ENCODE data around the gene SPTSSB. TPM values are rescaled to one million over a fixed set of nuclear protein-coding genes. Genes with fewer than 3 reads are reported as not detected.

SPTSSB gene, protein sequence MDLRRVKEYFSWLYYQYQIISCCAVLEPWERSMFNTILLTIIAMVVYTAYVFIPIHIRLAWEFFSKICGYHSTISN
- not detected in 2 replicates for total RNA-seq

DNA sequence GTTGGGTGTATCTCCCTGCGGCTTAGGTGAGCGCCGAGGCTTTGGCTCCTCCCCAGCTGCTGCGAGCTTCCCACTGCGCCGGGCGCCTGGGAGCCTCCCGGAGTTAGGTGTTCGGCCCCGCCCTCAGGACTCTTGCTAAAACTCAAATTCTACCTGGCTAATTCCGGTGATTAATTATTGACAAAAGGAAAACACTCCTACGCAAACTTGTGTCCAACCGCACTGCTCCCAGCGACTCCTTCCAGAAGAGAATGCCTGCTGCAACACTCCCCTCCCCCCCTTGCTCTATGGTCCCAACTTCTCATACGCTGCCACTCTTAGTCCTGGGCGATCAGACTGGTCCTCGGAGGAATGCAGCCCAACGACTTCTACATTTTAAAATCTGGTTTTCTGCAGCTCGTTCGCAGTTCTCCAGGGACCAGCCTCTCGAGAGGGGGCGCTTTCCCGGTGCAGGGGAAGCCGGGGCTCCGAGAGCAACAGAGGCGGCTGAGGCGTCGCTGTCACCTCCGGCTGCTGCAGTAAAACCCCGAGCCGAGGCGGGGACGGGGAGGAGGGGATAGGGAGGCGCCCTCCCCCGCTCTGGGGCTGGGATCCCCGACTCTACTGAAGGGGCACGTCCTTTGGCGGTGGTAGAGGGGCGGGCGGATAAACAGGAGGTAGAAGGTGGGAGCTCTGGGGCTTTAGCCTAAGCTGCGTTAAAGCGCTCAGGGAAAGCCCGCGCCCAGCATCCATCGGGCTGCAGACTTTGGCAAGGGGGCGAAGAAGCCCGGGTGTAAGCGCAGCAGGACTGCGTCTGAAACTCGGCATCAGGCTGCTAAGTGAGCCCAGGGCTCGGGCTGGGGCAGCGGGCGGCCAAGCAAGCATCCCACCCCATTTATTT lies at the start of gene SPTSSB:
Gene SPTSSB (minus strand): TSS at position 77 of the 880 bp plus-strand sequence. CDS start 25,194 bp downstream, outside the sequence.
- no peak for DNase-seq (ENCODE audit: low read depth, low spot score)

DNA sequence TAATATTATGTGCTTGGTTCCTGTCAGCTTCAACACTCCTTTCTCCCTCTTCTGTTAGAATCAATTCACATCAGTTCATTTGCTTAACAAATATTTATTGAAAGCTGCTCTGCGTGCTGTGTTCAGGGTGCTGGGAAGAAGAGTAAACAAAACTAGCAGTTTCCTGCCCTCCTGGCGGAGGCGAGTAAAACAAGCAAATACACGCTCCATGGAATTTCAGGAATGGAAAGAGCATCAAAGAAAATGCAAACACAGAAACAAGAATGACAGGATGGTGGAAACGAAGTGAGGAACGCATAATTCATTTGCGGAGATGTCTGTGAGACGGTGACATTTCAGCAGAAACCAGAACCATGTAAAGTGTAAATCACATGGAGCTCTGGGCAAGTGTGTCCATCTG lies 49.4 kb upstream of the SPTSSB start:
- no peak for DNase-seq (ENCODE audit: low read depth, low spot score)

DNA sequence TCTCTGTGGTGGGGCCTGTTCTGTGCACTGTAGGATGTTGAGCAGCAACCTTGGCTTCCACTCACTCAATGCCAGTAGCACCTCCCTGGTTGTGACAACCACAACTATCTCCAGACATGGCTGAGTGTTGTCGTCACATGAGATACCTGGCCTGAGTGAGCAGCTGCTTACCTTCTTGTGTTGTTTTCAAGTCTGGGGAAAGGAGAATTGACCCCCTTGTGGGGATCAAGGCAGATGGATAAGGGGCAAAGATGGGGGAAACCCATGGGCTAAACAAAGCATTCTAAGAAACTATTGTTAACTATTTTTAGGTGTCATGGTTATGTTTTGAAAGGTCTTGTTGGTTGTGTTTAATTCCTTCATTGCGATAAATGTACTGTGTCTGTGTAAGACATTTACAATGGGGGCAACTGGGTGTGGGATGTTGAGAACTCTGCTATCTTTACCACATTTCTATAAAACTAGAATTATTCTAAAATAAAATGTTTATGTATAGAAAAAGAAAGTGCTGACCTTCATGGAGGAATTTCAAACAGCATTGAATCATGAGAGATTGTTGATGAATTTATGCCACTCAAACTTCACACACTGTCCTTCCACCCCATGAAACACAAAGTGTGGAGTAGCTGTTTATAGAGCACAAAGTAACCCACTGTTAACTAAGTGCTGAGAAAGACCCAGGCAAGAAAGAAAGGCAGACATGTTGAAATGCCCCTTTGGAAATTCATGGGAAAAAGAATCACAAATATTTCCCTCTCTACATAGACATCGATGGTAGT lies 48.4 kb upstream of the SPTSSB start:
- DNase-seq (ENCODE audit: low read depth, low spot score), result no peak

DNA sequence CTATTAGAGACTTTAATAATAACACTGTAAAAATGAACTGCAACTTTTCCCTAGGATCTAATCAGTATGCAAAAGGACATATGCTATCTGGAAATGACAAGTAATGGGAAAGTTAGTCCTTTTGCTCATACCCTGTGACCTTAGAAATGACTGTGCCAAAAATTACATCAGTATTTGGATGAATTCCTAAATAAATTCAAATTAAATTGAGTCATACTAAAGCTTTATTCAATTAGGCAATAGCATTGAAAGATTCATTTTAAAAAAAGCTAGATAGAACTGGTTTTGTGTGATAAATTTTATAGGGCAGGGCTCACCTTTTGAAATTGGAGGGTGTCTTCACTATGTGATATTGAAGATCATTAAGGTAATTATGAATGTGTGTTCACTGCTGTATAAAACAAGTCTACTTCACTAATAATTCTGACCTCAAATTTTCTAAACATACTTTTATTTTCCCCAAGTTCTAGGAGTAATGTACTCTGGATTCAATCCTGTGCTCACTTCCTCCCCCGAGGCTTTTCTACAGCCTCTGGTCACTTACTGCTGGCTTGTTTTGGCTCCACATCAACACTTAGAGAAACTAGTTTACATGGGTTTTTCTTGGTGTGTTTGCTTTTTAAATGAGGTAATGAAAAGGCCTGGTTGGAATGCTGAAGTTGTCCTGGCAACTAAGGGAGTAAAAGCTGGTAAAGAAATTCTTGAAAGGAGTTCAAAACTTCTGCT lies 44.4 kb upstream of the SPTSSB start:
- peak; percentile 68 for DNase-seq (ENCODE audit: low read depth, low spot score)

DNA sequence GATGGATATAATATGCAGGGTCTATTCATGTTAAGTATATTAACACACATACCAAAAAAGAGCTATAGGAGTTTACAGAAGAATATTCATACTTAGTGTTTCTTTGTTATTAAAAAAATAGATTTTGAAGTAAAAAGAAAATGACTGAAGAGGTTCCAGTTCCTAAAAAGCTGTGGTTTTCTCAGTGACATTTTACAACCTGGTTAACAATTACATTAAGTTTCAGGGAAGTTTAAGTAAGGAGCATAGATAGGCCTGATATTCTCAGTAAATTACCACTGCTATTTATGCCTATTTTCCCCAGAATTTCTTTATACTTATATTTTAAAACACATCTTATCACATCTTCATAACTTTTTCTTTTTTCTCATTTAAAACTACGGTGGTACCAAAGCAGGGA lies 43.6 kb upstream of the SPTSSB start:
- DNase-seq (ENCODE audit: low read depth, low spot score), result no peak

DNA sequence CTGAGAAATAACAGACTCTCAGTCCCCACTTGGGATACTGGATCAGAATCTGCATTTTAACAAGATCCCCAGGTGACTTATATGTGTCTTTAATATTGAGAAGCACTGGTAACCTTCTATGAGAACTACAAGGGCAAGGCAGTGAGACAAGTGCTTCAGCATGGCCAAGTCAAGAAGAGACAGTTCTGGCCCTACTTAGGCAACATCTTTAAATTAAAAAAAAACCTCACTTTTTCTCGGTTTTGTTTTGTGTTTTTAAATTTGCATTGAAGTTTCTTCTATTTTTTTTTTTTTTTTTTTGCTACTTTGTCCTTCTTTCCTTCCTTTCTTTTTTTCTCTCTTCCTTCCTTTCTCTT lies 42.5 kb upstream of the SPTSSB start:
- DNase-seq (ENCODE audit: low read depth, low spot score), result no peak

DNA sequence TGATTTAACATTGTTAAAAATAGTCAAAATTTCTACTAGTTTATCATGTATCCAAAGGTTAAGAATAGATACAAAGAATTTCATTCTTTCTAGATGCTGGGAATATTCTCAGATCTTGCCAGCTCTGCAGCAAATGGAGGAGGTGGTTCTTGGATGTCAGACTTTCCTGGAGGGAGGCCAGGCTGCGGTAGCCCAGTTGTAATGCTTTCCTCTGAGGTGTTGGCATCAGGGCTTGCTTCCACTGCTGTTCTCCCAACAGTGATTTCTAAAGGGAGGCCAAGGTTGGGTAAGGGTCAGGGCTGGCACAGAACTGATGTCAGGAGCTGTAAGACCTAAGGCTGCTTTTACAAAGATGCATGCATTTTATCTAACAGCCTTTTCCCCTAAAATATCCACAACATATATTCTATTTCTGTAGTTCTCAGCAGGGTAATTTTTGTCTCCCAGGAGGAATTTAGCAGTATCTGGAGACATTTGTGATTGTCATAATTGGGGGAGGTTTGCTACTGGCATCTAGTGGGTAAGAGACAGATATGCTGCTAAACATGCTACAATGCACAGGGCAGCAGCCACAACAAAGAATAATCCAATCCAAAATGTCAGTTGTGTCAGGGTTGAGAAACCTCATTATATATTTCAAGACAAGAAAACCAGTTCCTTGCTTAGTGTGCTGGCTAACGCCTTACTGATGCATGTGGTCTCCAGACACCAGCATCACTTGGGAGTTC lies 42.0 kb upstream of the SPTSSB start:
- no peak for DNase-seq (ENCODE audit: low read depth, low spot score)

DNA sequence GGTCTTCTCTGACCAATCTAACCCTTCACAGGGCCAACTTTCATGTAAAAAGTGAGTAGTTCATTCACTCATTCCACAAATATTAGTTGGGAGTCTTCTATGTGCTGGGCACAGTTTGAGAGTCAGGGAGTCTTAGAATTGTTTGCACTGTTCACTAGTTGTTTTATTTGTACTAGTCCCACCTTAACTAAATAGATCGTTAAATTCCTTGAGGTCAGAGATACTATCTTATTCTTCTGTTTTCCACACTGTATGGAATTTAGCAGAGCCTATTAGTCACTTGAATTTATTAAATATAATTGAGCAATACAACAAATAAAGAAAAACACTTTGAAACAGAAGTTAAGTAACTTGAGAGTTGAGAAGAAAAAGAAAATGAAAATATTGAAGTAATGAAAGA lies 40.8 kb upstream of the SPTSSB start:
- DNase-seq (ENCODE audit: low read depth, low spot score), result no peak

DNA sequence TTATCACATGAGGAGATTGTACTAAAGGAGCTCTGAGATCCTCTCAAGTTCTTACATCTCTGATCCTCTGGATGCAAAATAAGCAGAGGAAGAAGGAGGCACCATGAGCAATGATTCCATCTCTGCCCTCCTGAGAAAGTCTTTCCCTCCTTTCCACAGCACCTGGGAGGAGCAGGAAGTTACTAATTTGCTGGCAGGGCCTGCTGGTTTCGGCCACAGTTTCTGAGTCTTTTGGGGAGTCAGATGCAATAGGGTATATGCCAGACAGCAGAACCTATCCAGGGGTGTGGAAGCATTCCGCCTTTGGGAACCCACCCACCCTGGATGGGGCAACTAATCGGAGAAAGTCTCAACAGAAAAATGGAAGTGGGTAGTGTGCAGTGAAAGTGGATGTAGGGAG lies 38.5 kb upstream of the SPTSSB start:
- DNase-seq (ENCODE audit: low read depth, low spot score), result no peak

DNA sequence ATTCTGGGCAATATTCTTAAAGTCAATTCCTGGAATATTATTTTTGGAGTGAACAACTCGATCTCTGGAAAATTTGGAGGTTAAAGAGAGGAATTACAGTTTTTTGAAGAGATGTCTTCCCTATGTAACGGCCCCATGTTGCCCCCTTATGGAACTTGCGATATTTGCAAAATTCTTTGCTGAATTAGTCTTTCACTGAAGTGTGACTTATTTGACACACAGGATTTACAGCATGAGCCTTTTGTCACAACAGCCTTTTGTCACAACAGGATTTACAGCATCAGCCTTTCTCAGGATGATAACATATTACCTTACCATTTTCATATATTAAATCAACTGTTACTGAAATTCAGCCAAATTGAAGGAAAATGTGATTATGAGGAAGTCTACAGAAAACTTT lies 37.8 kb upstream of the SPTSSB start:
- DNase-seq (ENCODE audit: low read depth, low spot score), result no peak

DNA sequence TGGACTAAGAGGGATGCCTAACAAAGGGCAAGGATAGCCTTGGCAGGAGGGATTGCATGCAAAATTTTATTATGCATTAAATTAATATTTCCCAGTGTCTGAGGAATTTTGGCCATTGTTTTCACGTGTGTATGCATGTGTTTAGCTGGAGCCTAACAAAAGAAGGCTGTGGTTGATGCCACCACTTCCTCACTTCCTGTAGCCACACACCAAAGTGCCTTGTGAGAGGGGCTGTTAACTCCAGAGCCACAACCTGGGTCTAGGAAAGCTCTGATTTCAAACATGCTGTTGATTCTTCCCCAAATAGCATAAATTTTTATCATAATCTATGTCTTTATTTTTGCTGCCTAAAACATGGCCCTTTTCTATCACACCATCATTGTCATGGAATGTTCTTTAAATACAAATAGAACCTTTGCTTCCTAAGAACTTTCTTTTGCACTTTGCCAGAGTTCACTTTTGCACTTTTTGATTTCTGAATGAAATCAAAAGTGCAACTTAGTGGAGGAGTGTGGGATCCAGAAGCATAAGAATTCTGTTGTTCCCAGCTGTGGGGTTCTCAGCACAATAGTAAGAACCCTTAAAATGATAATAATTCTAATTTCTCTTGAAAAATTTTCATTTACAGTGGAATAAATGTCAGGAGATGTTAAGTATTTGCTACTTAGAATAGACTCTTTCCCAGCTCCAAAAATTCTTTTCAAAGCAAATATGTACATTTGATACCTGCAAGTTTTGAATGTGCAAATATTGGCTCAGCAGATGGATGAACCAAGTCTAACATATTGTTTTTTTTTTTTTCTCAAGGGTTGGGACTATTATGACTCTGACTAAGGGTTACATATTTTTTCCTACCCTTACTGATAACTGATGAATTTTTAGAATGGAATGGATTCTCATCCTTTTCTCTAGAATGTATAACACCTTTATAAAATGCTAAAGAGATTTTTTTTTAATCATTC lies 35.6 kb upstream of the SPTSSB start:
- DNase-seq (ENCODE audit: low read depth, low spot score), result no peak

DNA sequence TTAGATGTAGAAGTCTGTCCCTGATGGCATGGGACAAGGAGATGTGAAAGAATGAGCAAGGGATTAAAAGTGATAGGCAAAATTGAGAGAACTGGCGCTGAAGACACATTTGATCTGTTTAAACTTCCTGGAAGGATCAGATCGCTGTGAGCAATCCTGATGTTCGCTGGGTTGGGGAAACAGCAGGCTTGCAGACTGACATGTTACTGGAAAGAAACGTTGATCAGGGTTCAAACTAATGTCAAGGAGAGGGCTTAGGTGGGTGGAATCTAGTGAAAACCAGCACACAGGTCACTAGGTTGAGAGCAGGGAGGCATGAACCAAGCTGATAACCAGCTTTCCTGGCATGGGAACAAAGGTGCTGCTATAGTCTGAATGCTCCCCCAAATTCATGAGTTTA lies 34.5 kb upstream of the SPTSSB start:
- DNase-seq (ENCODE audit: low read depth, low spot score), result no peak

DNA sequence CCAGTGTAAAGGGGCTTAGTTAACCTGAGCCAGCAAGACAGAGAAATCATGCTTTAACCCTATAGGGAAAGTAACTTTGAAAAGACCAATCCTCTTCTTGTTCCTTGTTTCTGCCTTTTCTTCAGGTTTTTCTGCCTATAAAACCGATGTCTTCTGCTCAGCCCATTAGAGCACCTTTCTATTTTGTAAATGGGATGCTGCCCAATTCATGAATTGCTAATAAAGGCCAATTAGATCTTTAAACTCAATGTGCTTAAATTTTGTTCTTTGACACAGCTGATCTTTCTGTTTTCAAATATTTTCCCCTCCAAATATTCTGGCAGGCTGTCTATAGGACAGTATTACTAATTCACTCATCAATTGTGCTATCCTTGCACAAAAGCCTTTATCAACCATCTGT lies 33.8 kb upstream of the SPTSSB start:
- DNase-seq (ENCODE audit: low read depth, low spot score), result no peak

DNA sequence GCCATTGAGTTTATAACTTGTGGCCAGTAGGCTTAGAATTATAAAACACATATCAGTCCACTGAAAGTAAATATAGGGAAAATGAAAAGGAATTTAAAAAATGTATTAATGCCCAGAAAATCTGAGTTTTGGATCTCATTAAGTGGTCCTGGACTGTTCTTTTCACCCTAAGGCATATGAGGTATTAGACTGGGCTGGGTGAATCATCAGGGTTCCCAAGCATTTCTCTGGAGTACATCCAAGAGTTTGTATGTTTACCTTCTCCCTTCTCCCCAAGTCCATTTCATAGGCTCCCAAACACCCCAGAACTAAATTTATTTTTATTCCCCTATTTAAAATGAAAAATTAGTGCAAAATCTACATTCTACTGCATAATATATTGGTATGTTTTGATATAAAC lies 31.9 kb upstream of the SPTSSB start:
- no peak for DNase-seq (ENCODE audit: low read depth, low spot score)

DNA sequence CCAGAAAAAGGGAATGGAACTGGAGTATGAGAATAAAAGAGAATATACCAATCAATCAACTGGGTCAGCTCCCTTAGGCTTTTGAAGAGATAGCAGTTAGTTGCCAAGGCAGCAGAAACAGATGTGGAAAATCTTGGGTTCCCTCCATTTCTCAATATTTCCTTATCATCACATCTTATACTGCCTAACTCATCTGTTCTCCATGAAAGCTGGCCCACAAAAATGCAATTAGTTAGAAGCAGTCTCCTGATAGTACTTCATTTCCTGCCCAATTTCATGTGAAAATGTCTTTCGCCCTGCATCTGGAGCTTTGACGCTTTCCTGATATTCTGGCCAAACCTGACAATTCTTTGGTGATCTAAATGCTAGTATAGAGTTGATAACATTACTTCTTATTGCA lies 30.1 kb upstream of the SPTSSB start:
- DNase-seq (ENCODE audit: low read depth, low spot score), result no peak

DNA sequence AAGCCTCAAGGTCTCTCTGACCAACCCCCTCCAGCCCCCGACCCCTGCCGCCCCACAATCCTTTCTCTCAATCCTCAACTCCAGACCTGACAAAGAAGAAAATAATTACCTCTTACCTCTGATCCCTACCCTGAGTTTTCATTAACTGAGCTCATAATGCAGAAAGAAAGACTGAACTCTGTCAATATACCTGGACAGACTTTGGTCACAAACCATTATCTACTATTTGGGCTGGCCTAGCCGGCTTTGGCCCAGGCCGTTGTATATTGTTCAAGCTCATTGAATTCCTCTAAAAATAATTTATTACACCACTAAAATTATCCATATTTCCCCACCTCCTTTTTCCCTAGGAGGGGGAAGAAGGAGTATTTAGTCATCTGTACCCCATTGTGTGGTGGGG lies 29.3 kb upstream of the SPTSSB start:
- no peak for DNase-seq (ENCODE audit: low read depth, low spot score)

DNA sequence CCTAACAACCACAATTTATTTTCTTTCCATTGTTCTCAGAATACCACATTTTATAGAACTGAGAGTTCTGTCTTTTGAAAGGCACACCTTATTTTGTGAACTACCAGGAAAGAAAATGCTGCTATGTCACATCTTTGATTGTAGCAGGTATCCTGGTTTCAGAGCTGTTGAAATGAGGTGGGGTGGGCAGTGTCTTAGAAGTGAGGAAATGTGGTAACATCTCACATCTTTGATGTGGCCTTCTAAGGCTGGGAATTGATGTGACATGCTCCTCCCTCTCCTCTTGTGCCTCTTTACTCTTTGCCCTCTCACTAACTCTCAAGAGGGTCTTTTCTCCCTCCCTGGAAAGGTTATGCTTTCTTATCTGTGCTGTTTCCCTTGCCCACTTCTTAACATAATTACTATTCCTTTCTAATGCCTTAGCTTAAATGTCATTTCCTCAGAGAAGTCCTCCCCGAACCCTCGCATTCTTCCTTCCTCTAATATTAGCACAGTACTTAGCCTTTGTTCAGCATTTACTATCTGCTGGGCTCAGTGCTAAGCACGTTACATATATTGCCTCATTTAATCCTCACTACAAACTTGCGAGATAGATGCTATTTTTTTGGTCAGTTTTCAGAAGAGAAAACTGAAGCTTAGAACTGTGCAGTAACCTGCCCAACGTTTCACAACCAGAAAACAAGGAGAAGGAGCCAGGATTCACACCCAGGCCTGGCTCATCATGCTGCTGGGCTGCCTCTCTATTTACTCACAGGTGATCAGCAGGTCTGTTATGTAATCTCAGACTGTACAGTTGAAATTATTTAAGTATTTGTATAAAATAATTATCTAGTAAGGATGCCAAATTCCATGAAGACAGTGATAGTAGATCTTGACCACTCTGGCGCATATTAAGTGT lies 24.0 kb upstream of the SPTSSB start:
- DNase-seq (ENCODE audit: low read depth, low spot score), result no peak

DNA sequence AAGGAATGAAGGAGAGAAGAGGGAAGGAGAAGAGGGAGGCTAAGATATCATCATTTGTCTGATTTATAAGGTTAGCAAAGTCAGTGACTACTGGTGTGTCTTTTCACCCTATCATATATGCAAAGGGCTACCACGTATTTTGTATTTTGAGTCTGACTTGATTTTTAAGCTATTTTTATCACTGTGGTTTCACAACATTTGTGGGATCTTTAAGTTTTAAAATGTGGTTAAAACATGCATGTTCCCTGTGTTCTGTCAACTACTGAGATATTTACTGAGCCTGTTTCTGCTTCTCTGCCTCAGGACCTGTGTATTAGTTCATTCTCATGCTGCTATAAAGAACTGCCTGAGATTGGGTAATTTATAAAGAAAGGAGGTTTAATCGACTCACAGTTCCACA lies 22.5 kb upstream of the SPTSSB start:
- no peak for DNase-seq (ENCODE audit: low read depth, low spot score)

DNA sequence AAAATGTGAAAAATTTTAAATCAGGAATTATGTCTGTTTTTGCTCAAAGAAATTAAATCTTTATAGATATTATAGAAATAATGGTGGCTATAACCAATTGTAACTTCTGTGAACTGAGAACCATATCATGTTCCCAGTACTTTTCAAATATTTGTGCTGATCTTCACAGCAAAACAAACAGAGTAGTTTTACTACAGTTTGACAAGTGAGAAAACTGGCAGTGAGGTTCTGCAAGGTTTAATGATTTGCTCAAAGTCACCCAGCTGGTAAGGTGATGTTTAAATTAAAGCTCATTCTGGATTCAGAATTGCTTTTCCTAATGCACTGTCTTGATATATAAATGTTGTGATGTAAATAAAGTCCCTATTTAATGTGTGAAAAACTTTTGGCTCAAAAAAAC lies 22.0 kb upstream of the SPTSSB start:
- no peak for DNase-seq (ENCODE audit: low read depth, low spot score)

Measured in pulmonary artery endothelial cell (primary cell).